Endothelial cell of umbilical vein (primary cell): ENCODE measurements around the gene FANCI.

ENCODE experiments used
- CTCF ChIP-seq, 2 donors: IDR thresholded peaks; 1 replicate in 1 of 2; 2 replicates in 1 of 2; pipeline ENCODE4 v1.5.1; 2011; ENCODE audit warnings: low read length in 2 of 2, mild to moderate bottlenecking in 2 of 2, moderate library complexity in 2 of 2, control low read depth in 1 of 2, inconsistent platforms in 1 of 2, low read depth in 1 of 2; ENCODE audit not compliant: insufficient read depth in 1 of 2; ENCODE audit errors: extremely low read depth in 1 of 2
- EZH2 ChIP-seq: IDR thresholded peaks from 2 replicates; pipeline ENCODE4 v1.6.1; 2012; ENCODE audit warnings: borderline replicate concordance, low read depth, mild to moderate bottlenecking, moderate library complexity, low read length, inconsistent platforms; ENCODE audit not compliant: severe bottlenecking
- GATA2 ChIP-seq: IDR thresholded peaks from 2 replicates; pipeline ENCODE4 v1.7.0; 2011; ENCODE audit warnings: low read depth, mild to moderate bottlenecking, moderate library complexity, mixed read lengths, low read length; ENCODE audit not compliant: insufficient read length, insufficient read depth
- JUN ChIP-seq: IDR thresholded peaks from 2 replicates; pipeline ENCODE4 v1.6.1; 2011; ENCODE audit warnings: borderline replicate concordance, low read depth; ENCODE audit not compliant: insufficient read length, insufficient read depth
- MAX ChIP-seq: IDR thresholded peaks from 2 replicates; pipeline ENCODE4 v1.6.1; 2011; ENCODE audit not compliant: insufficient read depth, insufficient read length
- POLR2A ChIP-seq: IDR thresholded peaks from 2 replicates; pipeline ENCODE4 v1.6.1; 2012; ENCODE audit warnings: low read depth, mild to moderate bottlenecking, control low read depth, low read length
- POLR2AphosphoS5 ChIP-seq: IDR thresholded peaks from 2 replicates; pipeline ENCODE4 v1.6.1; 2012; ENCODE audit warnings: low read depth, mild to moderate bottlenecking, control low read depth, low read length, moderate library complexity; ENCODE audit not compliant: insufficient read depth

- TF ChIP-seq CTCF (IDR thresholded peaks at IDR 0.05; ENCODE audit: extremely low read depth in 1 of 2, insufficient read depth in 1 of 2, low read depth in 1 of 2, low read length in 2 of 2) (no peak), POLR2A (no peak), MAX (no peak), EZH2 (no peak), POLR2AphosphoS5 (no peak), JUN (no peak), GATA2 (no peak)
Observed at GRCh38 chr15:89328398-89329254, 84.8 kb downstream of the FANCI start.
